Measurements from ENCODE around the gene SLC22A2.

SLC22A2 gene

GRCh38 chr6:160192840-160193239 is 65.8 kb downstream of the SLC22A2 start:
- H3F3A ChIP-seq (ENCODE audit: insufficient read depth) = no peaks in the 10 kb centered on the region
- no peak overlapping the region for H3K4me2 ChIP-seq (ENCODE audit: low read depth, low read length, poor library complexity, severe bottlenecking)
- no peak overlapping the region for H3K9ac ChIP-seq (ENCODE audit: low read length)
- H3K79me2 ChIP-seq (ENCODE audit: insufficient read depth, low read length) = no peaks in the 10 kb centered on the region
- no peak overlapping the region for H2AFZ ChIP-seq (ENCODE audit: low read depth, low read length, severe bottlenecking)
- no peaks in the 10 kb centered on the region for H3K9me3 ChIP-seq (ENCODE audit: insufficient read depth, low read length)
- no peaks in the 10 kb centered on the region for H3K27me3 ChIP-seq (ENCODE audit: low read length)
- H3K4me3 ChIP-seq (ENCODE audit: insufficient read depth, low read length, poor library complexity, severe bottlenecking) = no peak overlapping the region
- no peaks in the 10 kb centered on the region for H3K9me2 ChIP-seq (replicated peaks; ENCODE audit: insufficient read depth, low read length)
- no peak overlapping the region for H3K27ac ChIP-seq (ENCODE audit: low read depth, low read length)
- TF ChIP-seq CTCF (IDR thresholded peaks at IDR 0.05; ENCODE audit: insufficient read depth, low read length, poor library complexity, severe bottlenecking) (no peak), EZH2phosphoT487 (conservative IDR thresholded peaks at IDR 0.05; ENCODE audit: low read length) (no peak)
- H4K20me1 ChIP-seq (ENCODE audit: low read depth, low read length) = no peaks in the 10 kb centered on the region
- H3K36me3 ChIP-seq (ENCODE audit: low read length) = no peaks in the 10 kb centered on the region

- Histone ChIP-seq H3K9me3 (ENCODE audit: insufficient read depth, low read length) (no peaks in the 10 kb centered on the region), H3K27ac (ENCODE audit: low read depth, low read length) (no peak overlapping the region), H3K9me2 (replicated peaks; ENCODE audit: insufficient read depth, low read length) (no peaks in the 10 kb centered on the region), H2AFZ (ENCODE audit: low read depth, low read length, severe bottlenecking) (no peak overlapping the region), H3K9ac (ENCODE audit: low read length) (no peak overlapping the region), H3F3A (ENCODE audit: insufficient read depth) (no peaks in the 10 kb centered on the region), H3K79me2 (ENCODE audit: insufficient read depth, low read length) (no peaks in the 10 kb centered on the region), H3K27me3 (ENCODE audit: low read length) (no peaks in the 10 kb centered on the region), H3K4me2 (ENCODE audit: low read depth, low read length, poor library complexity, severe bottlenecking) (no peak overlapping the region), H3K36me3 (ENCODE audit: low read length) (no peaks in the 10 kb centered on the region), H4K20me1 (ENCODE audit: low read depth, low read length) (no peaks in the 10 kb centered on the region), H3K4me3 (ENCODE audit: insufficient read depth, low read length, poor library complexity, severe bottlenecking) (no peak overlapping the region)
- TF ChIP-seq EZH2phosphoT487 (conservative IDR thresholded peaks at IDR 0.05; ENCODE audit: low read length) (no peak), CTCF (IDR thresholded peaks at IDR 0.05; ENCODE audit: insufficient read depth, low read length, poor library complexity, severe bottlenecking) (no peak)
Measured at GRCh38 chr6:160190973-160191372, 67.6 kb downstream of the SLC22A2 start.

GRCh38 chr6:160190081-160190480 is 68.5 kb downstream of the SLC22A2 start:
- H3K79me2 ChIP-seq (ENCODE audit: insufficient read depth, low read length) = no peaks in the 10 kb centered on the region
- no peaks in the 10 kb centered on the region for H4K20me1 ChIP-seq (ENCODE audit: low read depth, low read length)
- H3K9me3 ChIP-seq (ENCODE audit: insufficient read depth, low read length) = no peaks in the 10 kb centered on the region
- H3K36me3 ChIP-seq (ENCODE audit: low read length) = no peaks in the 10 kb centered on the region
- H3K4me2 ChIP-seq (ENCODE audit: low read depth, low read length, poor library complexity, severe bottlenecking) = no peak overlapping the region
- no peaks in the 10 kb centered on the region for H3K9me2 ChIP-seq (replicated peaks; ENCODE audit: insufficient read depth, low read length)
- no peaks in the 10 kb centered on the region for H3F3A ChIP-seq (ENCODE audit: insufficient read depth)
- H3K9ac ChIP-seq (ENCODE audit: low read length) = no peak overlapping the region
- no peak overlapping the region for H3K27ac ChIP-seq (ENCODE audit: low read depth, low read length)
- no peak overlapping the region for H2AFZ ChIP-seq (ENCODE audit: low read depth, low read length, severe bottlenecking)
- H3K27me3 ChIP-seq (ENCODE audit: low read length) = no peaks in the 10 kb centered on the region
- TF ChIP-seq CTCF (IDR thresholded peaks at IDR 0.05; ENCODE audit: insufficient read depth, low read length, poor library complexity, severe bottlenecking) (no peak), EZH2phosphoT487 (conservative IDR thresholded peaks at IDR 0.05; ENCODE audit: low read length) (no peak)
- no peak overlapping the region for H3K4me3 ChIP-seq (ENCODE audit: insufficient read depth, low read length, poor library complexity, severe bottlenecking)

Data from SU-DHL-6 (cell line).